Mesenchymal stem cell (in vitro differentiated cells and primary cell): ENCODE measurements around the gene PKNOX2.

Experiments
- DNase-seq: peaks from one replicate; pipeline ENCODE4 v3.0.0-alpha.2; 2013
- H2AFZ ChIP-seq: one replicate; pipeline ENCODE4 v1.6.1; 2013; ENCODE audit warnings: low read depth, mild to moderate bottlenecking, control low read depth, inconsistent platforms, low read length, moderate library complexity
- H2AK5ac ChIP-seq: 2 replicates; pipeline ENCODE4 v1.6.1; 2013; ENCODE audit warnings: low read length, moderate library complexity, mild to moderate bottlenecking, inconsistent platforms; ENCODE audit not compliant: severe bottlenecking
- H2BK120ac ChIP-seq: one replicate; pipeline ENCODE4 v1.6.1; 2013; ENCODE audit warnings: low read depth, mild to moderate bottlenecking, inconsistent platforms, low read length, moderate library complexity
- H2BK12ac ChIP-seq, 2 experiments: one replicate each; pipeline ENCODE4 v1.6.1; 2013; ENCODE audit warnings: inconsistent platforms in 2 of 2, low read length in 2 of 2, mild to moderate bottlenecking in 2 of 2, moderate library complexity in 2 of 2, control low read depth in 1 of 2
- H2BK15ac ChIP-seq: one replicate; pipeline ENCODE4 v1.6.1; 2013; ENCODE audit warnings: mild to moderate bottlenecking, low read depth, inconsistent platforms; ENCODE audit not compliant: poor library complexity, severe bottlenecking
- H2BK5ac ChIP-seq: 2 replicates; pipeline ENCODE4 v1.6.1; 2013; ENCODE audit warnings: low read depth, mild to moderate bottlenecking, low read length, control low read depth, inconsistent platforms; ENCODE audit not compliant: poor library complexity, severe bottlenecking
- H3K14ac ChIP-seq, 2 experiments: one replicate each; pipeline ENCODE4 v1.6.1; 2013; ENCODE audit warnings: inconsistent platforms in 2 of 2, low read length in 2 of 2, control low read depth in 1 of 2, mild to moderate bottlenecking in 1 of 2, moderate library complexity in 1 of 2
- H3K18ac ChIP-seq, 2 experiments: one replicate each; pipeline ENCODE4 v1.6.1; 2013; ENCODE audit warnings: inconsistent platforms in 2 of 2, low read length in 2 of 2, control low read depth in 1 of 2, low read depth in 1 of 2, mild to moderate bottlenecking in 1 of 2
- H3K23ac ChIP-seq, 2 experiments: one replicate each; pipeline ENCODE4 v1.6.1; 2013; ENCODE audit warnings: inconsistent platforms in 2 of 2, low read length in 2 of 2, mild to moderate bottlenecking in 2 of 2, moderate library complexity in 2 of 2, control low read depth in 1 of 2
- H3K27ac ChIP-seq: 2 replicates; pipeline ENCODE4 v1.5.1; 2013; ENCODE audit warnings: mild to moderate bottlenecking, moderate library complexity, low read length, control low read depth, inconsistent platforms; ENCODE audit not compliant: poor library complexity, severe bottlenecking
- H3K27me3 ChIP-seq, 2 experiments: 2 replicates each; pipeline versions ENCODE4 v1.6.1 to v1.7.0; 2013; ENCODE audit warnings: low read length in 2 of 2, mild to moderate bottlenecking in 2 of 2, moderate library complexity in 2 of 2, control low read depth in 1 of 2, inconsistent platforms in 1 of 2; ENCODE audit not compliant: control insufficient read depth in 1 of 2, insufficient read depth in 1 of 2
- H3K36me3 ChIP-seq, 2 experiments: 2 replicates each; pipeline versions ENCODE4 v1.6.1 to v1.7.0; 2013; ENCODE audit warnings: low read length in 2 of 2, control low read depth in 1 of 2, inconsistent platforms in 1 of 2, low read depth in 1 of 2, mild to moderate bottlenecking in 1 of 2; ENCODE audit not compliant: insufficient read depth in 2 of 2, control insufficient read depth in 1 of 2
- H3K4ac ChIP-seq, 2 experiments: one replicate each; pipeline ENCODE4 v1.6.1; 2013; ENCODE audit warnings: inconsistent platforms in 2 of 2, low read length in 2 of 2, mild to moderate bottlenecking in 2 of 2, moderate library complexity in 2 of 2, control low read depth in 1 of 2, low read depth in 1 of 2
- H3K4me1 ChIP-seq: 2 replicates; pipeline ENCODE4 v1.6.1; 2013; ENCODE audit warnings: low read depth, low read length, control low read depth; ENCODE audit not compliant: control insufficient read depth, insufficient read depth
- H3K4me2 ChIP-seq: 2 replicates; pipeline ENCODE4 v1.6.1; 2013; ENCODE audit warnings: low read length, mild to moderate bottlenecking, inconsistent platforms; ENCODE audit not compliant: poor library complexity, severe bottlenecking
- H3K4me3 ChIP-seq, 2 experiments: 2 replicates each; pipeline versions ENCODE4 v1.5.1 to v1.7.0; 2013; ENCODE audit warnings: low read length in 2 of 2, mild to moderate bottlenecking in 2 of 2, control low read depth in 1 of 2, low read depth in 1 of 2; ENCODE audit not compliant: insufficient read depth in 1 of 2
- H3K79me1 ChIP-seq: replicated peaks from 2 replicates; pipeline ENCODE4 v1.6.1; 2013; ENCODE audit warnings: mild to moderate bottlenecking, control low read depth, low read length, inconsistent platforms; ENCODE audit not compliant: poor library complexity, severe bottlenecking
- H3K9ac ChIP-seq: 2 replicates; pipeline ENCODE4 v1.7.0; 2013; ENCODE audit warnings: mild to moderate bottlenecking, low read length, moderate library complexity
- H3K9me3 ChIP-seq: 2 replicates; pipeline ENCODE4 v1.7.0; 2013; ENCODE audit warnings: mild to moderate bottlenecking, low read length; ENCODE audit not compliant: control insufficient read depth
- H4K8ac ChIP-seq: one replicate; pipeline ENCODE4 v1.6.1; 2013; ENCODE audit warnings: inconsistent platforms, mild to moderate bottlenecking, low read length, moderate library complexity
- H4K91ac ChIP-seq: one replicate; pipeline ENCODE4 v1.6.1; 2013; ENCODE audit warnings: mild to moderate bottlenecking, low read length, inconsistent platforms
- WGBS: methylation state at CpG from one replicate; pipeline ENCODE4 v1.1.7; 2013; ENCODE audit warnings: mixed read lengths; 5-methylcytosine and 5-hydroxymethylcytosine counted together

Gene PKNOX2

DNA sequence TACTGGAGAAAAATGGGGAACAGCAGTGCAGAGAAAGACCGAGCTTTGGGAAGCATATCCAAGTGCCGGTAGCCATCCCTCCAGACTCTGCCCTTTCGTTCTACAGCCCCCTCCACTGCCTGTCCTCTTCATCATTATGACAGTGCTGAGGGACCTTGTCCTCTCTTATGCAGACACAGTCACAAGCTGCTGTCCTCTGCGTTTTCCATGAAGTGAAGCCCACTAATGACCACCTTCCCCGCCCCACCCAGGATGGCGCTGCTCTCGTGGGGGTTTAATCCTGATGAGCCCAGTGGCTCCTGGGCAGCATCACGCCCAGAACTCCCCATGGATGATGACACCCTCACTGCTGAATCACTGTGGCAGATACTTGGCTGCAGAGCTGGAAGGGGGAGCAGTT, 157.7 kb downstream of the PKNOX2 start:
- Histone ChIP-seq H3K27ac (no peak overlapping the region), H3K4ac (no peak overlapping the region), H3K23ac (no peak overlapping the region), H2BK120ac (no peak overlapping the region), H3K18ac (no peak overlapping the region), H3K9me3 (peaks cover 6% of the 10 kb centered on the region), H3K4me2 (no peak overlapping the region), H4K91ac (no peak overlapping the region), H3K4me3 (no peak overlapping the region), H2BK5ac (no peak overlapping the region), H2BK15ac (no peak overlapping the region), H3K4me1 (peaks cover 8% of the 10 kb centered on the region), H4K8ac (no peak overlapping the region), H3K79me1 (peaks cover 35% of the 10 kb centered on the region), H2BK12ac (no peak overlapping the region), H3K27me3 (peaks cover 0 to 61% of the 10 kb centered on the region in 2 experiments), H2AFZ (no peak overlapping the region), H3K14ac (no peak overlapping the region), H3K36me3 (peaks cover 0 to 25% of the 10 kb centered on the region in 2 experiments), H3K9ac (no peak overlapping the region), H2AK5ac (no peak overlapping the region)
- no peak for DNase-seq
- WGBS: 95% methylated on average over 8 of the region's 8 CpGs

- 97% methylated on average over 2 of the region's 3 CpGs for WGBS
- Histone ChIP-seq H3K27ac (no peak overlapping the region), H3K4ac (no peak overlapping the region)
These were observed 160.6 kb downstream of the PKNOX2 start for GRCh38 chr11:125325196-125325595.

DNA sequence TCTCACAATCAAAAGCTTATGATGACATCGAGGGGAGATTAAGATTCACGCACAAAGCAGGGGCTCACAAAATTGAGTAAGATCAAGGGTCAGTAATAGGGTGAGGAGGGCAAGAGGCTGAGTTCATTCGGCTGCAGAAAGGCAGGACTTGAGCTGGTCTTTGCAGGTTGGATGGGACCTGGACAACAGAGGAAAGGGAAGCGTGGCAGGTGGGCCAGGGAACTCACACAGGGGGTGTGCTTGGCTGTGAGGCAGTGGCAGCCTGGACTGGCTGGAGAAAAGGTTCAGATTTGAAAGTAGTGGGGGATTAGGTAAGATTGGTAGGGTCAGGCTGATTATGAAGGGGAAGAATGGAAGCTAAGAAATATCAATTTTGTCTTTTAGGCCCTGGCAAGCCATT, 161.6 kb downstream of the PKNOX2 start:
- Histone ChIP-seq H3K9me3 (no peaks in the 10 kb centered on the region), H3K4ac (no peak overlapping the region), H2BK15ac (no peak overlapping the region), H3K9ac (no peak overlapping the region), H3K36me3 (peaks cover 0 to 41% of the 10 kb centered on the region in 2 experiments), H4K8ac (no peak overlapping the region), H3K4me1 (peaks cover 10% of the 10 kb centered on the region), H3K23ac (peak overlapping the region in 1 of 2 experiments; percentile 54), H2AK5ac (no peak overlapping the region), H3K27ac (no peak overlapping the region), H3K18ac (no peak overlapping the region), H3K4me2 (no peak overlapping the region), H2BK120ac (no peak overlapping the region), H3K27me3 (peaks cover 0 to 77% of the 10 kb centered on the region in 2 experiments), H3K79me1 (peaks cover 37% of the 10 kb centered on the region), H3K14ac (no peak overlapping the region), H2BK5ac (no peak overlapping the region), H2AFZ (no peak overlapping the region), H2BK12ac (no peak overlapping the region), H4K91ac (no peak overlapping the region), H3K4me3 (no peak overlapping the region)
- DNase-seq: no peak
- 83% methylated on average over 4 of the region's 4 CpGs for WGBS

More at GRCh38 chr11:125325196-125325595, 160.6 kb downstream of the PKNOX2 start:
- Histone ChIP-seq H3K4me2 (no peak overlapping the region), H4K91ac (no peak overlapping the region), H3K14ac (no peak overlapping the region), H2BK15ac (no peak overlapping the region), H3K18ac (no peak overlapping the region), H3K9ac (no peak overlapping the region), H2AK5ac (no peak overlapping the region), H3K4me1 (peaks cover 12% of the 10 kb centered on the region), H3K27me3 (peaks cover 0 to 81% of the 10 kb centered on the region in 2 experiments), H3K23ac (no peak overlapping the region), H2BK12ac (no peak overlapping the region), H3K79me1 (peaks cover 39% of the 10 kb centered on the region), H2BK120ac (no peak overlapping the region), H2AFZ (no peak overlapping the region), H3K9me3 (no peaks in the 10 kb centered on the region), H4K8ac (no peak overlapping the region), H2BK5ac (no peak overlapping the region), H3K4me3 (no peak overlapping the region), H3K36me3 (peaks cover 0 to 33% of the 10 kb centered on the region in 2 experiments)
- no peak for DNase-seq

DNA sequence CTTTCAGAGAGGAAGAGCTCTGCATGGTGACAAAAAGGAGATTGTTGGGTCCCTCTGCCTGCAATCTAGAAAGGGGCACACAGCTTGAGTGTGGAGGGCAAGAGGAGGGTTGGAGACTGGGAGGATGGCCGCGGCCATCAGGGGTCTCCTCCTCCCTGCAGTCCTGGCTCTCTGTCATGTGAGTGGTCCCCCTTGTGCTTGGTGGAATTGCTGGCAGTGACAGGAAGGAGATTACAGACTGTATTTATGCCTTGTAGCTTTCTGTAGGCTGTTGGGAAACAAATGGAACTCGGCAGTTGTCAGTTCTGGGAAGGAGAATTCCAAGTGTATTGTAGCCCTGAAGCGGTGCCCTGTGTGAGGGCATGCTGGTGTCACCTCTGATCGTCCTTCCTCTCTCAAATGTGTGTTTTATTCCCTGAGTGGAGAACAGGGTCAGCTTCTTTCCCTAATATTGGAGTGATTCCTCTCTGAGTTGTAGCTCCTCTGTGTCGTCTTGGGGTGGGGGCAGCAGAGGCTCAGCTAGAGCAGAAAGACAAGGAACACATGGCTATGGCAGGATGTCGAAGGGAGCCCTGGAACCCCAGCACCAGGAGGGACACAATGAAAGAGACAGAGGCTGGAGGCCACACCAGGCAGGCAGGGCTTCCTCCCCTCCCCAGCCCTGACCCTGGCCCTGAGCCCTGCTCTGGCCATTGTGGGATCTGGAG, 163.1 kb downstream of the PKNOX2 start:
- no peak overlapping the region for H2AK5ac ChIP-seq
- H2BK15ac ChIP-seq: no peak overlapping the region
- peaks cover 7% of the 10 kb centered on the region for H3K4me1 ChIP-seq
- H3K9me3 ChIP-seq: no peaks in the 10 kb centered on the region
- H2BK12ac ChIP-seq: peak overlapping the region in 1 of 2 experiments; percentile 73
- WGBS: 74% methylated on average over 7 of the region's 7 CpGs
- no peak overlapping the region for H2BK5ac ChIP-seq
- H3K79me1 ChIP-seq: peaks cover 35% of the 10 kb centered on the region
- H3K4ac ChIP-seq: no peak overlapping the region
- no peak overlapping the region for H3K27ac ChIP-seq
- no peak overlapping the region for H2AFZ ChIP-seq
- no peak overlapping the region for H3K9ac ChIP-seq
- DNase-seq: no peak
- H3K36me3 ChIP-seq: peaks cover 0 to 45% of the 10 kb centered on the region in 2 experiments
- peak overlapping the region in 1 of 2 experiments; percentile 50 for H3K14ac ChIP-seq
- no peak overlapping the region for H2BK120ac ChIP-seq
- peak overlapping the region in 1 of 2 experiments; percentile 14 for H3K23ac ChIP-seq
- no peak overlapping the region for H3K18ac ChIP-seq
- H3K27me3 ChIP-seq: peaks cover 0 to 70% of the 10 kb centered on the region in 2 experiments
- peak overlapping the region; percentile 34 for H4K91ac ChIP-seq
- H4K8ac ChIP-seq: peak overlapping the region; percentile 67
- H3K4me3 ChIP-seq: no peak overlapping the region
- no peak overlapping the region for H3K4me2 ChIP-seq
